ENCODE measurements around the gene SKIC8.
A peak's percentile ranks its signal among the peaks of the same experiment; 100 is the strongest.

Gene SKIC8

DNA sequence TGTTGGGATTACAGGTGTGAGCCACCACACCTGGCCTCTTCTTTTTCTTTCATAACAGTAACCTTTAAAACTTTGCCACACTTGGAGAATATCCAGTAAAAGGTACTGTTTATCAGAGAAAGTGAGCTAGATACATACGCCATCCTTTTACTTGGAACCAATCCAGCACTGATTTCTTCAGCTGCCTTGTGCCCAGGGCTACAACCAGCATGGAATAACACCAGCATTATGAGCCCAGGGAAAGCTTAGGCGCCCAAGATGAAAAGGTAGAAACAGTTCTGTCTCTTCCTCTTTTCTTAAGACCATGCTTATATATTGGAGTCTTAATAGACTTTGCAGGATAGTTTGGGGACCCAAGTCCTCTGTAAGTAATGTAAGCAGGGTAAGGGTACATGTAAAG, 8.4 kb downstream of the SKIC8 start:
- no peak for DNase-seq (ENCODE audit: low read depth in 2 of 2)

DNA sequence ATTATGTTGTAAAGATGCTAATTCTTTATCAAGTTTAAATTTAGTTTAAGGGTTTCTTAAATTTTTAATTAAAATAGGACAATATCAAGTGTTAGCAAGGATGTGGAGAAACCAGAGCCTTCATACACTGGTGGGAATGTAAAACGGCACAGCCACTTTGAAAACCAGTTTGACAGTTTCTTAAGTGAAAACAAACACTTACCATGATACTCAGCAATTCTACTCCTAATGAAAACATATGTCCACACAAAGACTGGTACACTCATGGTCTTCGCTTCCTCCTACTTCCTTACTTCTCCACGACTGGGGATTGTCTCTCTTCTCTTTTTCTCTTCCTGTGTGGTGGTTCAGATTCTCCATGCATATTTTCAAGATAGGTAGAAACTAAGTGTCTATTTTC, 9.2 kb downstream of the SKIC8 start:
- DNase-seq (ENCODE audit: low read depth in 2 of 2): no peak

DNA sequence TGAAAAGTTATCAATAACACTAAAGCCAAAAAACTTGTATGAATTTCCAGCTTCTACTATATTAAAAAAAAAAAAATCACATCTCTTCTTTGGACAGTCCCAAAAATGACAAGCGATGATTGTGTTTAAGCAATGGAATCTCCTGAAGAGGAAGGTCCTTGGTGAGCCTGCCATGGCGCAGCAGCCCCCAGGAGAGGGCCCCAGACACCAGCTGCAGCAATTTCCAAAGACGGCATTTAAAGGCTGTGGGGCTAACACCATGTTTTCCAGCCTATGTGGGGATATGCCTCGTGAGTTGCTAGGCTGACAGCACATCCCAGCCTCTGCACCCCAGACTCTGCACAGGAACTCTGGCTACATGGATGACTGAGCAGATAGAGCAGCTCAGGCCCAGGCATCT, 14.7 kb downstream of the SKIC8 start:
- DNase-seq (ENCODE audit: low read depth in 2 of 2): no peak

DNA sequence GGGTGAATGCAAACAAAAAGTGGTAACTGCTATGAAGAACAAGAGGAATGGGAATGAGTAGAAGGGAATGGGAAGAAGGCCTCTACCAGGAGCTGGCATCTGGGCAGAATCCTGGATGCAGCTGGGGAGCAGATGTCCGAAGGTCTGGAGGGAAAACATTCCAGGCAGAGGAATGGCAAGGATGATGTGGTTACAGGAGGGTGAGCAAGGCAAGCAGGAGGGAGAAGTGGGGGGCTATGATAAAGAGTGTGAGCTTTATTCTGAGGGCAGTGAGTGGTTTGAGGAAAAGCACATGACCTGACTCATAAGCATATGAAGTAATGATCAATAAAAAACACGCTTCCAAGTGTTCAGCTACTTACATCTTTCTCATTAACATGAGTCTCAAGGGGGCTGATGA, 17.1 kb downstream of the SKIC8 start:
- DNase-seq (ENCODE audit: low read depth in 2 of 2): no peak

DNA sequence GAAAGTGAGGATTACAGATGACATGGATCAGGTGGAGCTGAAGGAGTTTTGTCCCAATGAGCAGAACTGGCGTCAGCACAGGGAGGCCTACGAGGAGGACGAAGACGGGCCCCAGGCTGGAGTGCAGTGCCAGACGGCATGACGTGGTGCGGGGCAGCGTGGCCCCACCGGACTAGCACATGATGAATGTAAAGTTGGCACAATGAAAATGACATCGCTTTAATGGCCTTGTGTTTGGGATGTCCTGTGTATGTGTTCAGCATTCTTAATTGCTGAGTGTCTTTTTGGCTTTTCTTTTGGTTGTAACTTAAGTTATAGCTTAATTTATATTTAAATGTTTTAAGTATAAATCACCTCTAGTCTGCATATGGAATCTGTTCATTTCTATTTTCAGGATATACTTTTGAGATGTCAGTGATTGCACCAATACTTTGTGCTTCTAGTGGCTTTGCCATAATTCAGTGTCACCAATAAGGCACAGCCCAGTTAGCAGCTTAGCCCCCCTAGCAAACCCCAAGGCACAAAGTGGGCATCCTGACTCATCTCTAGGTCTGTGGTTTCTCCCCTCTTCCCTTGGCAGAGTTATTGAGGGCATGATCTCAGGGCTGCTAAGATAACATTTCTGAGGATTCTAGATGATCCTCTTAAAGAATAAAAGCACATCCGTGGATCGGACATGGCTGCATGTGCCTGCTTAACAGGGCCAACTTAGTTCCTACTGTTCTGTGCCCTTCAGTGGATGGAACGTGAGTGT, 18.9 kb downstream of the SKIC8 start:
- no peak for DNase-seq (ENCODE audit: low read depth in 2 of 2)

DNA sequence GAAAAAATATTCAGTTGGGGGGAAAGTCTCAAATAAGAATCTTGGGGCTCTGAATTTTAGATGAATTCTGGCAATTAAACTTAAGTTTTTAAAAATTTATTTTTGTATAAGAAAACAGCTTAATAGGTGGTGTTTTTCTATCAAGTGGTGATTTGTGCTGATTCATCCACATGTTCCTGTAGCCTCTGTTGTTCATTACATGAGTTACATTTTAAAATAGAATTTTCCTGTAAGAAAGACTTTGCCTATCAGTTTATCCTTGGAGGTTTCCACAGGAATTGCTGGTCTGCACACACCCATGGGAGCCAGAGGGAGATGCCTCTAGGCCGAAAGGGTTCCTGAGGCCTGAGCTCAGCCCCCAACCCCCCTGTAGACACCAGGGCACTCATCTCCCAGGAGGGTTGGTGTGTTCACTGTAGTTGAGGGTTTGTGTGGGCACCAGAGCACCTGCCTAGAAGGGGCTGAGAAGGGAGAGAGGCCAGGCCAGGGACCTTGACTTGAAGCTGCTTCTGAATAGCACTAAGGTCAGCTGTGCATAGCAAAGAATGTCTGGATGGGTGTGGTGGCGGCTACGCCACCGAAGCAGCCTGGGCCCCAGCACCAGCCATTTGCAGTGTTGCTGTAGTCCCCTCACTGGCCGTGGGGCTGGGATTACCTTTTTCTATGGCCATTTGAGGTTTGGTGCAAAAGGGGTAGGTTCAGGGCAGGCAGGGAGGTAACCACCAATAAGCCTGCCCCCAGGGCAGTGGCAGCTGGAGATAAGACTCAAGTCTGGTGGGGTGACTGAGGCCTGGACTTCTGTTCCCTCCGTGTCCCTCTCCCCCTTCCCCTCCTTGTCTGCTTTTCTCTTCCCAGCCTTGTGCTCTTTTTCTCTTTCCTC, 23.1 kb downstream of the SKIC8 start:
- no peak for DNase-seq (ENCODE audit: low read depth in 2 of 2)

DNA sequence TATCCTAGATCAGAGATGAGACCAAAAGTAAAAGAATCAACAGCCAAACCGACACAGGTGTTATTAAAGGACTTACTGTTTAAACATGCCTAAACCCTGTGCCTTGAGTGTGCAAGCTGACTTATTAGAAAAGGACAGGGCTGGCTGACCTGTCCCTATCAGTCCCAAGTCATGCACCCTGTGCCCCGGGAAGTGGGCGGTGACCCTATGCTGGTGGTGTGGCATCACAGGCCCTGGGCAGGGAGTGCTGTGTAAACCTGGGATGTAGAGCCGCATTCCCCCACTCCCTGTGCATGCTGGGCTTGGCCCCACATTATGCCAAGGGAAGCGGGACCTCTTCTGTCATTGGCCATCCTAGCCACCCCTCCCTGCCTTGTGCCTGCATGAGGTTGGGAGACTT, 24.4 kb downstream of the SKIC8 start:
- no peak for DNase-seq (ENCODE audit: low read depth in 2 of 2)

DNA sequence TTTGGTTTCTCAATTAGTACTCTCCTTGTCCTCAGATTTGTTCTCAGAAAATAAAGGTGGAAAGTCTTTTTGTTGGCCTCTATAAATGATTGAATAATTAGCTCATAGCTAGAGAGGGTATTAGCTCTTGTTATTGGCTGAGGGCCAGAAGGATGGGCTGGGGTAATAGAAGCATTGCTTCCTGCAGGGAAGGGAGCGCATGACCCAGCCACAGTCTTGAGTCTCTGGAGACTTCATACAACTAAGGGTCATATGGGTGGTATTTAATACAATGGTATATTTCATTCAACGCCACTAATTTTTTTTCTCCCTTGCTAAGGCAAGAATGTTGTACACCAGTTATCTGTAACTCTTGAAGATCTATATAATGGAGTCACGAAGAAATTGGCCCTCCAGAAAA, 26.6 kb downstream of the SKIC8 start:
- no peak for DNase-seq (ENCODE audit: low read depth in 2 of 2)

DNA sequence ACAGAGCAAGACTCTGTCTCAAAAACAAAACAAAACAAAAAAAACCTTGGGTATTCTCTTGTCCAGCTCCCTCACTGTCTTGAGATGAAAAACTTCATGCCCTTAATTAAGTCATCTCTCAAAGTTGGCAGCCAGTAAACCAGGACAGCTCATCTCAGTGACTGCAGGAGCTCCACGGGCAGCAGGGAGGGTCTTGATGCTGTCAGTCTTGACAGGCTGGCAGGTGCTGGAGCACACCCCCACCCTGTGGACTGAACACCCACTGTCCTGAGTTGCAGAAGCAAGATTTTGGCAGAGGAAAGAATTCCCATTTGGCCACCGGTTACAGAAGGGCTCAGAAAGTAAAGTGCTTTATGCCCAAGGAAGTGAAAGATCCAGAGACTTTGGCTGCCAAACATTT, 27.1 kb downstream of the SKIC8 start:
- DNase-seq (ENCODE audit: low read depth in 2 of 2): no peak

DNA sequence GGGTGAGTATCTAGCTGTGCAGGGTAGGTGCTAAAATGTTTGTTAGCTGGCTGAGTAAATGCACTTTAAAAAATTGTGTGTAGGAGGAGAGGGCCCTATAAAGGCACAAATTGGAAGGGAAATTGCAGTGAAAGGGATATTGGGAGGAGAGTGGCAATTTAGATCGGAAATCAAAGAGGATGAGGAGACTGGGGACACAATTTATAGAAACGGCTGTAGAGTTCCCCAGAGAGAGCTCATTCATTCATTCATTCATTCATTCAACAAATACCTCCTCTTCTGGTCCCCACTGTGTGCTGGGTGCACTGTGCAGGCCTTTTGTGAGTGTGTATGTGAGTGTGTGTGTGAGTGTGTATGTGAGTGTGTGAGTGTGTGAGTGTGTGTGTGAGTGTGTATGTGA, 32.6 kb downstream of the SKIC8 start:
- no peak for DNase-seq (ENCODE audit: low read depth in 2 of 2)

DNA sequence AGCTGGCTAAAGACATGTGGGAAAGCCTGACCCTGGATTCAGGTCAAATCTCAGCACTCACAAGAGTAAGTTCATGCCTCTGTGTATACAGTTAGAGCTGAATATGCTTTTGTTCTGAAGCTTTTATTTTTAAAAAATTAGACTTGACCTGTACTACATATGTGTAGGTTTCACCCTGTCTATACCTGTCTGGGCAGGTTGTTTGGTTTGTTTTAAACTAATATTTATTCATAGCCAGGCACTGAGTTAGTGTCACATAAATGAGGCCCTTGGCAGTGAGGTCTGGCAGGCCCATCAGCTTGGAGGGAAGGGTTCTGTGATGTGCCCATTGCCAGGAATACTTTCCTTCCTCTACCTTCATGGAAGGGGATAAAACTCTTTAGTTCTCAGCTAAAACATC, 33.2 kb downstream of the SKIC8 start:
- DNase-seq (ENCODE audit: low read depth in 2 of 2): no peak

DNA sequence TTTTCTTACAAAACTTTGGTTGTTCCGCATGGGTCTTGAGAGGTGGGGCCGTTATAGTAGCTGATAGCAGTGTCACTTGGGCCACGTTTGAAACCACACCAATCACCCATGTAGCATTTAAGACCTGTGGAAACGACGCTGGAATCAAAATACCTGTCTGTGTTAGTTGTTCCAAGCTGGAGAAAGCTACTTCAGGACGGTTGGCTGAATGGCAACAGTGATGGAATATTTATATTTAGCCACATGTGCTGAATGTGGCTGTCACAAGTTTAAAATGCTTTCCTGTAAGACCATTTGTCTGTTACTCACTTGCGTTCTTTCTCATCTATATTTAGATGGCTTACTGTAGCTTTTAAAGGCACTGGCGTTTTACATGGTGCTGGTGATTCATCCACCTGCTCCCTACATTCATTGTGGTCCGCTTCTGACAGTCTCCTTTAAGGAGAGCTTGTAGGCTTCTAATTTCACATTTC, 33.6 kb downstream of the SKIC8 start:
- no peak for DNase-seq (ENCODE audit: low read depth in 2 of 2)

DNA sequence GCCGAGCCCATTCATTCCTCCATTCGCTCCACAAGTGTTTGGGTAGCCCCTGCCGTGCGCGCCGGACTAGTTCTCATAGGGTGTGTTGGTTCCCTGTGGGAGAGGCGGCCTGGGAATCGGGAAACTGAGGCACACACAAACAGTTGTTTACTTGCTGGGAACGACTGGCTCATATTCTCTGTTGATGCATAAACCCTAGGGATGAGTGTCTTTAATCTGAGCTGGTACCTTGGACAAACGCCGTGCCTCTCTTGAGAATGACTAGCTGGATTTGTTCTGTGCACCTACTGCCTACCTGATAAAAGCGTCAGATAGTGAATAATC, 34.3 kb downstream of the SKIC8 start:
- no peak for DNase-seq (ENCODE audit: low read depth in 2 of 2)

DNA sequence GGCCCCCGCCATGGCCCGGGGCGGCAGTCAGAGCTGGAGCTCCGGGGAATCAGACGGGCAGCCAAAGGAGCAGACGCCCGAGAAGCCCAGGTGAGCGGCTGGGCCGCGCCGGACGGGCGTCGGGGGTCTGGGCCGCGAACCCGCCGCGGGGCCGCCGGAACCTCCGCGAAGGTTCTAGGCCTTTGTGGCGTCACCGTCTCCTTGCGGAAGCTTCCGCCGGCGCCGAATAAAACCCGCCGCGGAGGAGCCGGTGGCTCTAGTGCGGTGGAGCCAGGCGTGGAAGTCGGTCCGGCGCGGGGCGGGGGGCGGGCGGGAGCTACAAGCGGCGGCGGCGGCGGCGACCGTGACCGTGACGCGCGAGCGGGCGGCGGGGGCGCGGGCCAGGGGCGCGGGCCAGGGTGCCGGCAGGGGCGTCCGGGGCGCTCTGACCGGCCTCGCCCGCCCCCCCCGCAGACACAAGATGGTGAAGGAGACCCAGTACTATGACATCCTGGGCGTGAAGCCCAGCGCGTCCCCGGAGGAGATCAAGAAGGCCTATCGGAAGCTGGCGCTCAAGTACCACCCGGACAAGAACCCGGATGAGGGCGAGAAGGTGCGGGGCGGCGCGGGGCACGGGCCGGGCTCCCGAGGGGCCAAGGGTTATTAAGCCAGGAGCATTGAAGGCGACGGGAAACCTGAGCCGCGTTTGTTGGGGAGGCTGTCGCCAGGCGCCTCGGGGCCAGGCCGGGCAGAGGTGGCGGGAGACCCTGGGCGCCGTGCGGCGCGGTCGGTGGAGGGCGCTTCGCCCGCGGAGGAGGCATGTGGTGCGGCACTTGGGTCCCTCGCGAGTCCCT, 34.9 kb downstream of the SKIC8 start, which contains the start of gene DNAJA4:
Gene DNAJA4, plus strand, starts transcription at position 259 of the 833 bp plus-strand sequence. Its CDS starts 202 bp downstream, at position 461.
- DNase-seq (ENCODE audit: low read depth in 2 of 2): peak; percentile 30 to 37

DNA sequence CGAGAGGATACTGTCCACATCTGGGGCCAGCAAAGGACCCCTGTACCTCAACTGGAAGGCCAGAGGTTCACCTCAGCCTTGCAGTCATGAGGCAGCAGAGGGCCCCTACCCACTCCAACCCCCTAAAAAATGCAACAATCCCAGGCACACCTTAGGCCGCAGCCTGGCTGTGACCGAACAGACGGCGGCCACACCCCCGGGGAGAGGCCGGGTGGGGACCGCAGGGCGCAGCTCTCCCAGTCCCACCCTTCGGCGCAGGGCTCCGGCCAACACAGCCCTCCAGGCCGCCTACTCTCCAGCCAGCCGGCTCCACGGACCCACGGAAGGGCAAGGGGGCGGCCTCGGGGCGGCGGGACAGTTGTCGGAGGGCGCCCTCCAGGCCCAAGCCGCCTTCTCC, 35.5 kb downstream of the SKIC8 start:
- no peak for DNase-seq (ENCODE audit: low read depth in 2 of 2)

DNA sequence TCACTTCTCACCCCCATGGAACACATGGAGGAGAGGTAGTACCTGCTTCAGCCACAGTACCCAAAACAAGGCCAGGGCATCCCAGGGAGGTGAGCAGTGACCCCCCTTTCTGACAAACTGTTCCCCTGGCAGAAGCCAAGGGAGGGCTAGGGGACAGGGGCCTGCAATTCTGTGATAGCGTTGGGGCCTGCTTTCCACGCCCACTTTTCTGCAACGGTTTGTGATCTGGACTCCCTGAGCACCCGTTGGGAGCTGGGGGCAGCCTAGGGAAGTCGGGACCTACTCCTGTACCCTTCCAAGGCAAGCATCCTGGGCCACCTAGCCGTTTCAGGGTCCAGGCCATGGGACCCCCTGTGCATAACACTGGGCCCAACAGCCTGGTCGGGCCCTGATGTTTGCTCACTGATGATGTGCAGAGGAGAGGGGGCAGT, 36.0 kb downstream of the SKIC8 start:
- DNase-seq (ENCODE audit: low read depth in 2 of 2): no peak

DNA sequence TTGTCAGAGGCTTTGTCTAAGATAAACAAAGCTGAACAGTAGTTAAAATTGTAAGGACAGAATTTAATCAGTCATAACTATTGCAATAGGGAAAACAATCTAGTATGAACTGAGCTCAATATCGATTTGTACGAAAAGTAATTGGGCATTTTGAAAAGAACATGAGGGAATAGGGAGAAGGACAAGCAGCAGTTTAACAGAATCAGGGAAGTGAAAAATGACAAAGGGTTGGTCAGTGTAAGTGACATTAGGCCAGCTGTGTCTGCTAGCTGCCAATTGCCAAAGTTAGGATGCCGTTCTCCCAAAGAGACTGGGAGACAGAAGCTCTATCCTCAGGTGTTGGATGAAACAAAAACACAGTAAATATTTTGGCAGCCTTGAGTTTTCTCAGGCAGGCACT, 38.3 kb downstream of the SKIC8 start:
- no peak for DNase-seq (ENCODE audit: low read depth in 2 of 2)

DNA sequence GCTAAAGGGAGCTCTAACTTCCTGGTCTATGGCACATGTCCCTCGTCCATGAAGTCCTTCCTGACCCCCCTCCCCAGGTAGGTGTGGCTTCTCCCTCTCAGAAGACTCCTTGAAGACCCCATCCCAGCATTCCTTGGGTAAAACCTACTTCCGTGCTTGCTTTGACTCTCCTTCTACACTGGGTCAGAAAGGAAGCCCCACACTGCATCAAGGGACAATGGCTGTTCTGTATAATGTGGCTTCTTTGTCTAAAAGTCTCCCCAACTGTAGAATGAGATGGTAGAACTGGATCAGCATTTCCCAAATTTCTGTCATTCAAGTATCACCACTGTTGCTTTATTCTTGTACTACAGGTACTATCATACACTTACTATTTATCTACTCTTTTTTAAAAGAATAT, 38.9 kb downstream of the SKIC8 start:
- DNase-seq (ENCODE audit: low read depth in 2 of 2): no peak

DNA sequence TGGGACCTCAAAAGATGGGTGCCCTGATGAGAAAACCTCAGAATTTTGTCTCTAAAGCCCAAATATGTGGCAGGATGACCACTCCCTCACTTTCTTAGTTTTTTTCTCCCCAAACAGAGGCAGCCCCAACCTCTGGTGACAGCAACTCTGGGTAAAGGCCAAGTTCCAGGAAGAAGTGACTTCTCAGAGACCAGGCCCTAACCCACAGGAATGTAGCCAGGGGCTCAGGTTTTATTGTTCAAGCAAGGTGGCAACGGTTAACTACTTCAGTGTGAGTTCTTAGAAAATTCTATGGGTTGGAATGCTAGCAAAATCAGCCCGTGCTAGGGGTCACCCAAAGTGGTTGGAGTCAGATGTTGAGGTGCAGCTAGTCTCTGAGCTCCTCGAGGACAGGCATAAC, 40.2 kb downstream of the SKIC8 start:
- DNase-seq (ENCODE audit: low read depth in 2 of 2): no peak

DNA sequence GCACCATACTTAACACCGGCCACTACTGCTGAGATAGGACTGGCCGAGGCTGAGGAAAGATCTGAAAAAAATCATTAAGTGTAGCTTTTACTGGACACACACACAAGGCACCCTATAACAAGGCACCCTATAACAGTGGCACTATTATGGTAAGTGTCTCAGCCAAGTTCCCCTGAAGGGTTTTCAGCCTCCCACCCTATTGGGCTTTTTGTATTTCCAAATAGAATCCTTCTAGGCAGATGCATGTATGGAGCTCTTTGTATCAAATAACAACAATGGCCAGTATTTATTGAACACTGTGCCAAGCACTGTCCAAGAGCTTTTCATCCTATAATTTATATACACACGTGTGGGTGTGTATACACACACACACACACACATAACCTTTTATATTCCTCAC, 41.7 kb downstream of the SKIC8 start:
- DNase-seq (ENCODE audit: low read depth in 2 of 2): no peak

DNA sequence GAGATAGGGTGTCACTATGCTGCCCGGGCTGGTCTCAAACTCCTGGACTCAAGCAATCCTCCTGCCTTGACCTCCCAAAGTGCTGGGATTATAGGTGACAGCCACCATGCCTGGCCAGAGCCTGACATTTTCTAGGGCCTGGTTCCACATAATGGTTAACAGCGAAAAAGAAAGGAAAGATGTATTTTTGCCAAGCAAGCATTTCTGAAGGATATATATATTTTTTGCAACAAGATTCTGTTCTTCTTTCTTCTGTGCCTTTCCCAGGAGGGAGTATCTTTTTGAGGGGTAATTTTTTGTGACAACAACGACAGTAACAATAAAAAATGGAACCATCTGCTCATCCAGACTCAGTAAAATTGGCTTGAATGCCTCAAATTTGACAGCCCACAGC, 43.4 kb downstream of the SKIC8 start:
- no peak for DNase-seq (ENCODE audit: low read depth in 2 of 2)

DNA sequence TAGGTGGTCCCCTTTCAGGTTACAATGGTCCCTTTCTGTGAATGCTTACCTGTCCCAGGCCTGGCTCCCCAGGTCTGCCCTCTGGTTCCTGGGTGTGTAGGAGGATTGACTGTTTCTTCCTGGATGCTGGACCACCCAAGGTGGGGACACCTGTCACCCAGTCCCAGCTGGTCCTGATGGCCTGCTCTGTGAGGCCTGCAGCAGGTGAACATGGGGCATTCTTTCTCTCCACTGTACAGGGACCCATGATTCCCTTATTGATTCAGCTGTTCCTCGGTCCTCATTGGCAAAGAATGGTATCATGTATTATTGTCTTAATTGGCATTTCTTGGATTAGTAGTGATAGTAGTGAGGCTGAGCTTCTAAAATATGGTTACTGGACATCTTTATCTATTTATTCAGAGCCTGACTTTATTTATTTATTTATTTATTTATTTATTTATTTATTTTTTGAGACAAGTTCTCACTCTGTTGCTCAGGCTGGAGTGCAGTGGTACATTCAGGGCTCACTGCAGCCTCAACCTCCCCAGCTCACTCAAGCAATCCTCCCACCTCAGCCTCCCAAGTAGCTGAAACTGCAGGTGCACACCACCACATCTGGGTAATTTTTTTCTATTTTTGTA, 43.9 kb downstream of the SKIC8 start:
- DNase-seq (ENCODE audit: low read depth in 2 of 2): no peak
